ENCODE results near the gene MFNG. TPM values are rescaled to one million over a fixed set of nuclear protein-coding genes. Genes with fewer than 3 reads are reported as not detected.

MFNG gene
- total RNA-seq, 3 donors from 2014 or later: 11.3 to 16.1 (median 13.7) TPM

GRCh38 chr22:37462436-37462835 lies 23.7 kb downstream of the MFNG start:
- H3K4me3 ChIP-seq: no peak overlapping the region
- no peaks in the 10 kb centered on the region for H3K4me1 ChIP-seq (ENCODE audit: low read depth)
- H3K9me3 ChIP-seq: no peaks in the 10 kb centered on the region
- ATAC-seq: no peak
- intact Hi-C loops (cut with DNase I, micrococcal nuclease): no loop called here
- H3K36me3 ChIP-seq (ENCODE audit: low read depth): no peaks in the 10 kb centered on the region
- DNase-seq: peak in 1 of 3 donors; percentile 2
- TF ChIP-seq CTCF (IDR thresholded peaks at IDR 0.05): no peak

DNA sequence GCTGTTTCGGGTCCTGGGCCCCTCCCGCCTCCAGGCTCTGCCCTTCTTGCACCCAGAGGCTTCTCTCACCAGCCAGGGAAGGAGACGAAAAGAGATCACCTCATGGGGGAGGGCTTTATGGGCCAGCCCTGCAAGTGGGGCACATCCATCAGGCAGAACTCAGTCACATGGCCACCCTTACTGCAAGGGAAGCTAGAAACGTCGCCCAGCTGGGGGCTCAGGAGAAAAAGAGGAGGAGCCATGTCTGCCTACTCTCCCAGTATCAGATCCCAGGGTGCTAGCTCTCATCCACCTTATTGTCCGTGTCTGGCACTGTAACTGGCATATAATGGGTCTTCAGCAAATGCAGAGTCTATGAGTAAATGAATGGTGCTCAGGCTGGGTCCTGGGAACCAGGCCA lies 24.2 kb downstream of the MFNG start:
- Histone ChIP-seq H3K36me3 (ENCODE audit: low read depth) (no peaks in the 10 kb centered on the region), H3K9me3 (no peaks in the 10 kb centered on the region), H3K4me1 (ENCODE audit: low read depth) (no peaks in the 10 kb centered on the region), H3K4me3 (no peak overlapping the region)
- TF ChIP-seq CTCF (IDR thresholded peaks at IDR 0.05): no peak
- peak in 1 of 3 donors; percentile 5 for DNase-seq
- ATAC-seq: no peak
- intact Hi-C loops (cut with DNase I, micrococcal nuclease): no loop called here

GRCh38 chr22:37460684-37461083 lies 25.5 kb downstream of the MFNG start:
- ATAC-seq: no peak
- Histone ChIP-seq H3K4me3 (no peak overlapping the region), H3K4me1 (ENCODE audit: low read depth) (no peaks in the 10 kb centered on the region)

GRCh38 chr22:37459206-37459605 lies 27.0 kb downstream of the MFNG start:
- TF ChIP-seq CTCF (IDR thresholded peaks at IDR 0.05): no peak
- H3K4me1 ChIP-seq (ENCODE audit: low read depth): no peaks in the 10 kb centered on the region
- no peaks in the 10 kb centered on the region for H3K36me3 ChIP-seq (ENCODE audit: low read depth)
- ATAC-seq (no peak), DNase-seq (peak in 1 of 3 donors; percentile 3)
- no peaks in the 10 kb centered on the region for H3K9me3 ChIP-seq
- H3K4me3 ChIP-seq: no peak overlapping the region
- intact Hi-C loops (cut with DNase I, micrococcal nuclease): loop anchor here (5.0 to 10.0 kb wide), 2 partner anchors 142 to 144 kb away; no protein-coding TSS in a partner anchor

More at GRCh38 chr22:37460684-37461083, 25.5 kb downstream of the MFNG start:
- no peaks in the 10 kb centered on the region for H3K36me3 ChIP-seq (ENCODE audit: low read depth)
- DNase-seq: no peak
- H3K9me3 ChIP-seq: no peaks in the 10 kb centered on the region
- TF ChIP-seq CTCF (IDR thresholded peaks at IDR 0.05): no peak
- intact Hi-C loops (cut with DNase I, micrococcal nuclease): no loop called here

DNA sequence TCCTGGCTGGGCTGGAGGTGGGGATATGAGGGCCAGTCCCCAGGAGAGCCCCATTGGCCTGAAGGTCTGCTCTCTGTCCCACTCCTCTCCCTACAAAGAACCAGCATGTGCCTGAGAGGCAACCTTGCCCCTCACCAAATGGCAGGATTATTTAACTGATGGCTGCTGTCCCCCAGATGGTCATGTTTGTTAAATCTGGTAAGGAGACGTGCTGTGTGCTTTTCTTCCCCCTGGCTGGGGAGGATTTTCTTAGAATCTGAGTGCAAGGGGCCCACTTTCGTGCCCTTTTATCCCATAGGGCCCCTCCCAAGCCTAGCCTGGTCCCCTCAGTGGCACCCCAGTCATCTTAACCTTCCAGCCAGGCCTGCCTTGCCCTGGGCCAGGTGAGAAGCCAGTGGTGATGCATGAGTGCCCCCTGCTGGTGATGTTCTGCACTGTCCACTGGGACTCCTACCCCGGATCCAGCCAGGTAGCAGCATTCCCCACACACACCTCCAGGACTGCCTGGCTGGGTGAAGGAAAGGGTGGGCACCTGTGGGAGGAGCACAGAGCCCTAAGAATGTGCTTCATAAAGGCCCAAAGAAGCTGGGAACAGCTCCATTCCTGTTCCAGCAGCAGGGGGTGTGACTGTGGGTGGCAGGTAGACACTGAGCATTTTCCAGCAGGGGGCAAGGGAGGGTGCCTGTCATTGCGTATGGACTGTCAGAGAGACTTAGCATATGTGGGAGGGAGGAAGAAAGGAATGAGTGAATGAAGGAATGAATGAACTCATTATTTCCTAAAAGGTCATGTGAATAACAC lies 28.9 kb downstream of the MFNG start:
- intact Hi-C loops (cut with DNase I, micrococcal nuclease): loop anchor here (5.0 to 10.0 kb wide), 2 partner anchors 140 to 142 kb away; no protein-coding TSS in a partner anchor
- DNase-seq: peak; percentile 75 to 92 (median 87)
- Histone ChIP-seq H3K4me1 (ENCODE audit: low read depth) (no peaks in the 10 kb centered on the region), H3K4me3 (no peak overlapping the region), H3K36me3 (ENCODE audit: low read depth) (no peaks in the 10 kb centered on the region), H3K9me3 (no peaks in the 10 kb centered on the region)
- peak; percentile 95 for ATAC-seq
- TF ChIP-seq CTCF (IDR thresholded peaks at IDR 0.05): peak; percentile 64

All from mucosa of descending colon (tissue), 3 donors.